GM12873 (cell line): ENCODE results near the gene TRIM5.

Experiments used
- TF ChIP-seq, protein P1 (sequence below): IDR thresholded peaks from 2 replicates; pipeline ENCODE4 v1.5.1; 2012; ENCODE audit warnings: low read depth, mild to moderate bottlenecking, moderate library complexity, low read length, control low read depth; ENCODE audit not compliant: insufficient read depth; ENCODE audit errors: missing control alignments

The TRIM5 gene

DNA sequence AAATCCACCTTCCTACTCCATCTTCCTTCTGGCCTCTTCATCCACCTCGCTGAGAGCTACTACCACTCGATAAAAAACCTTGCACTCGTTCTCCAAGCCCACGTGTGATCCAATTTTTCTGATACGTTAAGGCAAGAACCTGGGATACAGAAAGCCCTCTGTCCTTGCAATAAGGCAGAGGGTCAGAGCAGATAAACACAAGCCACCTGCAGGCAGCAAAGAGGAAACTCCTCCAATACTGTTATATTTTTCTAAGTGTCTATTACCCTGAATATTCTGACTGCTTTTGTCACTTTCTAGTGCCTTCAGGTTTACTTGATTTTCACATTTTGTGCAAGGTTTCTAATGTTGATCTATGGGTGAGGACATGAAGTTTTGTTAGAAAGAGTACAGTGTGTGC lies 26.6 kb downstream of the TRIM5 start:
- TF ChIP-seq, protein P1, sequence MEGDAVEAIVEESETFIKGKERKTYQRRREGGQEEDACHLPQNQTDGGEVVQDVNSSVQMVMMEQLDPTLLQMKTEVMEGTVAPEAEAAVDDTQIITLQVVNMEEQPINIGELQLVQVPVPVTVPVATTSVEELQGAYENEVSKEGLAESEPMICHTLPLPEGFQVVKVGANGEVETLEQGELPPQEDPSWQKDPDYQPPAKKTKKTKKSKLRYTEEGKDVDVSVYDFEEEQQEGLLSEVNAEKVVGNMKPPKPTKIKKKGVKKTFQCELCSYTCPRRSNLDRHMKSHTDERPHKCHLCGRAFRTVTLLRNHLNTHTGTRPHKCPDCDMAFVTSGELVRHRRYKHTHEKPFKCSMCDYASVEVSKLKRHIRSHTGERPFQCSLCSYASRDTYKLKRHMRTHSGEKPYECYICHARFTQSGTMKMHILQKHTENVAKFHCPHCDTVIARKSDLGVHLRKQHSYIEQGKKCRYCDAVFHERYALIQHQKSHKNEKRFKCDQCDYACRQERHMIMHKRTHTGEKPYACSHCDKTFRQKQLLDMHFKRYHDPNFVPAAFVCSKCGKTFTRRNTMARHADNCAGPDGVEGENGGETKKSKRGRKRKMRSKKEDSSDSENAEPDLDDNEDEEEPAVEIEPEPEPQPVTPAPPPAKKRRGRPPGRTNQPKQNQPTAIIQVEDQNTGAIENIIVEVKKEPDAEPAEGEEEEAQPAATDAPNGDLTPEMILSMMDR: no peak

DNA sequence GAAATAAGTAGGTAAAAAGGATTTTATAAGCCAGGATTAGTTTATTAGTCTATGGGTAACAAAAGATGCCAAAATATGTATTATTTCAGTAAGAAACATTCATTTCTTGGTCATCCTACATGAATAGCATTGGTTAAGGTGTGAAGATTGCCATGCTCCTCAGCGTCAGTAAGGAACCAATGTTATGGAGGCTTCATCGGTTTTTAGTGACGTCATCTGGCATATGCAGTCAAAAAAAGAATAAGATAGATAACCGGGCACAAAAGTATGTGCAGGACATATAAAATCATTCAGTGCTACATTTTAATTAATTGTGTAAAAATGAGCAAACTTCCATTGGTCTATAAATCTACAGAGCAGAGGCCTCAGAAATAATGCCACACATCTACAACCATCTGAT lies 29.4 kb downstream of the TRIM5 start:
- TF ChIP-seq, protein P1: no peak

DNA sequence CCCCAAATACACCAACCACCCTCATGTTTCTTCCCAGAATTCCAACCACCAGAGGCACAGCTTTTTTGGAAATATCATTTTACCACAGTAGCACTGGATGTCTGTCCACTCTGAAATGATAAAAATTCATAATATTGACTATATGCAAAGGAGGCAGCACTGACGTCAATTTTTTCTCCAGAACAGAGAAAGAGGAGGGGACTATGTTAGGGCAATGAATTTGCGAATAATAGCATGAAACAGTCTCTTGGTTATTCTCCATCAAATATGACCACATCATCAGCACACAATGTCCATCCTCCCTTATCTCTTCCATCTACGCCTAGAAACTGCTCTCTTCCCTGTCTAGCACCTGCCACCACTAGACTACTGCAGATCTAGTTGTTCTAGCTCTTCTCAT lies 38.7 kb downstream of the TRIM5 start:
- TF ChIP-seq, protein P1: no peak

DNA sequence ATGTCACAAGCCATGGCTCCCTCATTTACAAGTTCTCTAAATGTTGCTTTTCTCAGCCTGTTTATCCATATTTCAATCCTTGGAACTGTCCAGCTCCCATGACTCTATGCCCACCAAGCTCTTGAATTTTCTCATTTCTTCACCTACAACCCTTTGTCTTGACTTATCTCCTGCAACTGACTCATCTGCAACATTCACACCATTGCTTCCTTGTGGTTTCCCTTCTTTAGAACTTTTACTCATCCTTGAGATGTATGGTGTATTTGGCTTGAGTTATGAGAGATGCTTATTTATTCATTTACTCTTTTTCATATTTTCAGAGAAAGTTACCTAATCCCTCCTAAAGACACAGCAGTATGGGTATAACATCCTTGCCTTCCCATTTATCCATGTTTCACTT lies 41.3 kb downstream of the TRIM5 start:
- TF ChIP-seq, protein P1: no peak

DNA sequence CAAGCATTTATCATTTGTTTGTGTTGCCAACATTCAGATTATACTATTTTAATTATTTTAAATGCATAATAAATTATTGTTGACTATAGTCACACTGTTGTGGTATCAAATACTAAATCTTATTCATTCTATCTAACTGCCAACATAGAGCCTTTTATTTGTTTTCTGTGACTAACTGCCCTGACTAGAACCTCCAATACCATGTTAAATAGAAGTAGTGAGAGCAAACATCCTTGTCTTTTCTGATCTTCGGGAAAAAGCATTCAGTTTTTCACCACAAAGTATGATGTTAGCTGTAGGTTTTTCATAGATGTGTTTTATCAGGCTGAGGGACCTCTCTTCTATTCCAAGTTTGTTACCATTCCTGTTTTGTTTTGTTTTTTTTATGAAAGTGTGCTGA lies 44.9 kb downstream of the TRIM5 start:
- TF ChIP-seq, protein P1: no peak

DNA sequence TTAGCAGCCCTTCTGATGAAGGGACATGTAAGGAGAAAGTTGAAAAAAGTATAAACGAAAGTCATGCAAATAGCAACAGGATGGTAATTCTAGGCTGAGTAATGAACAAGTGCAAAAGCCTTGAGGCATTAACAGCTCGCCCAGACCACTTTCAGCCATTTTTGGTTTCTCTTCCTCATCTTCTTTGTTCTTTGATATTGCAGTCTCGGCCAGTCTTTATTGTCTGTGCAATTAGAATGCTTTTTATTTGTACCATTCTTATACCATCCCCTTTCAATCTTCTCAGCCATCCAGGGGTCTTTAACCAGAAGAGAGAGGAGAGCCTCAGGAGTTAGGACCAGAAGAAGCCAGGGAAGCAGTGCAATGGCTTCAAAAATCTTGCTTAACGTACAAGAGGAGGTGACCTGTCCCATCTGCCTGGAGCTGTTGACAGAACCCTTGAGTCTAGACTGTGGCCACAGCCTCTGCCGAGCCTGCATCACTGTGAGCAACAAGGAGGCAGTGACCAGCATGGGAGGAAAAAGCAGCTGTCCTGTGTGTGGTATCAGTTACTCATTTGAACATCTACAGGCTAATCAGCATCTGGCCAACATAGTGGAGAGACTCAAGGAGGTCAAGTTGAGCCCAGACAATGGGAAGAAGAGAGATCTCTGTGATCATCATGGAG lies 52.8 kb downstream of the TRIM5 start:
- TF ChIP-seq, protein P1: no peak

DNA sequence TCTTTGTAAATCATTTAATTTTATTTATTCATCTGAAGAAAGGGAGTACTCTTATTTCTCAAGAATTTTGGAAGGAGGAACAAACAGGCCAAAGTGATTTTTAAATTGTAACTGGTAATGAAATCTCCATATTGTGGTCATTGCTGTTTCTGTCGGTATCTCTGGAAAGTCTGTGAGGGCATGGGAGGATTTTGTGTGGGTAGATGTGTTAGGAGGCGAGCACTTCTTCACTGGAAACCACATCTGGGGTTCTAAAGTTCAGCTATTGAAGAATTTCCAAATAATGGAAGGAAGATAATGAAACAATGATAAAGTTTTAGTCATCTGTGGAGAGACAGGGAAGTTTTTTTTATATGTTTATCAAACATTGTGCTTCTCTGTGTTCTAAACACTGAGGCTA lies 53.5 kb downstream of the TRIM5 start:
- TF ChIP-seq, protein P1: no peak
